Central memory CD8-positive, alpha-beta T cell (primary cell): ENCODE results near the gene MYOZ2.

Experiments used
- ATAC-seq: fragments of 150-1000 bp; cut with Tn5 transposase; replicated peaks from 2 replicates; pipeline ENCODE4 v1.10.0; 2022; ENCODE audit warnings: mild to moderate bottlenecking, moderate FRiP score, moderate number of reproducible peaks; ENCODE audit not compliant: poor library complexity, severe bottlenecking; ENCODE audit errors: extremely low read depth
- DNase-seq, 2 donors: peaks; one replicate each; pipeline ENCODE4 v3.0.0; 2021; ENCODE audit warnings: low spot score in 2 of 2
- H3K27ac Mint-ChIP-seq: one replicate; pipeline ENCODE4 v1.8.0; 2022; ENCODE audit warnings: low read depth, mild to moderate bottlenecking, moderate library complexity, mixed read lengths
- H3K27me3 Mint-ChIP-seq: one replicate; pipeline ENCODE4 v1.8.0; 2022; ENCODE audit warnings: mixed read lengths
- H3K36me3 Mint-ChIP-seq: one replicate; pipeline ENCODE4 v1.8.0; 2022; ENCODE audit warnings: mild to moderate bottlenecking, moderate library complexity, mixed read lengths; ENCODE audit not compliant: insufficient read depth
- H3K4me1 Mint-ChIP-seq: one replicate; pipeline ENCODE4 v1.8.0; 2022; ENCODE audit warnings: mixed read lengths
- H3K4me3 Mint-ChIP-seq: one replicate; pipeline ENCODE4 v1.8.0; 2022; ENCODE audit warnings: mild to moderate bottlenecking, moderate library complexity, mixed read lengths
- H3K9me3 Mint-ChIP-seq: one replicate; pipeline ENCODE4 v1.8.0; 2022; ENCODE audit warnings: mixed read lengths

The MYOZ2 gene

GRCh38 chr4:119237201-119237600 lies 101.6 kb downstream of the MYOZ2 start:
- no peak overlapping the region for H3K27ac Mint-ChIP-seq
- H3K4me1 Mint-ChIP-seq, result peaks cover 21% of the 10 kb centered on the region
- H3K4me3 Mint-ChIP-seq, result no peak overlapping the region
- H3K36me3 Mint-ChIP-seq, result peaks cover 6% of the 10 kb centered on the region
- H3K9me3 Mint-ChIP-seq, result no peaks in the 10 kb centered on the region
- no peaks in the 10 kb centered on the region for H3K27me3 Mint-ChIP-seq
- DNase-seq, result no peak
- ATAC-seq, result no peak
